ENCODE data around the gene NMD3. TPM values are rescaled to one million over a fixed set of nuclear protein-coding genes. Genes with fewer than 3 reads are reported as not detected.

Gene NMD3
- total RNA-seq, 1 experiment from 2014 or later: 55.6 TPM

- Histone ChIP-seq H4K8ac (replicated peaks; ENCODE audit: insufficient read length, low read depth, low read length) (no peak overlapping the region), H3K23ac (ENCODE audit: insufficient read length, low read depth, low read length) (no peak overlapping the region), H3T11ph (ENCODE audit: low read length) (no peak overlapping the region), H3K27ac (ENCODE audit: insufficient read length, low read depth, low read length) (no peak overlapping the region), H2AK5ac (ENCODE audit: insufficient read length, low read length) (no peak overlapping the region), H4K5ac (ENCODE audit: insufficient read length, low read depth, low read length) (no peak overlapping the region), H2AFZ (ENCODE audit: low read length) (no peak overlapping the region), H2BK12ac (ENCODE audit: insufficient read length, low read depth, low read length) (no peak overlapping the region), H3K4ac (ENCODE audit: low read depth, low read length) (no peak overlapping the region), H3K4me1 (ENCODE audit: insufficient read depth, low read length) (no peaks in the 10 kb centered on the region), H3K79me1 (ENCODE audit: insufficient read depth, low read depth, low read length, poor library complexity, severe bottlenecking) (no peaks in the 10 kb centered on the region), H3K56ac (ENCODE audit: insufficient read length, low read depth, low read length) (no peak overlapping the region), H3K9me3 (ENCODE audit: control insufficient read depth, low read depth, low read length) (peaks cover 18% of the 10 kb centered on the region), H2BK120ac (ENCODE audit: low read depth, low read length, poor library complexity, severe bottlenecking) (no peak overlapping the region), H3K9ac (ENCODE audit: extremely low read depth, insufficient read length, low read length) (no peak overlapping the region), H2BK5ac (ENCODE audit: insufficient read length, low read length) (no peak overlapping the region), H3K14ac (ENCODE audit: insufficient read depth, low read length) (no peak overlapping the region), H4K91ac (ENCODE audit: insufficient read length, low read depth, low read length) (no peak overlapping the region), H3K4me2 (ENCODE audit: insufficient read depth, insufficient read length, low read length) (no peak overlapping the region), H2BK20ac (ENCODE audit: low read depth, low read length, poor library complexity, severe bottlenecking) (no peak overlapping the region), H3K23me2 (ENCODE audit: insufficient read length, low read depth, low read length, poor library complexity, severe bottlenecking) (no peaks in the 10 kb centered on the region), H2BK15ac (ENCODE audit: low read depth, low read length) (no peak overlapping the region), H3K18ac (ENCODE audit: insufficient read length, low read depth, low read length) (no peak overlapping the region), H3K79me2 (ENCODE audit: insufficient read depth, low read length) (no peaks in the 10 kb centered on the region), H3K27me3 (ENCODE audit: insufficient read depth, low read length) (no peaks in the 10 kb centered on the region; the same call in 1 of the 2 replicates), H4K20me1 (ENCODE audit: control insufficient read depth, insufficient read depth, insufficient read length) (no peaks in the 10 kb centered on the region)
- no peak overlapping the region for H3K4me3 Mint-ChIP-seq
- no peak for TF ChIP-seq CTCF (conservative IDR thresholded peaks at IDR 0.05)
- H3K27ac Mint-ChIP-seq: no peak overlapping the region
- no peaks in the 10 kb centered on the region for H3K27me3 Mint-ChIP-seq (ENCODE audit: low read depth)
- no CpG with 5 or more reads among the region's 3 CpGs for WGBS (ENCODE audit: extremely low coverage, insufficient read length, low lambda C conversion rate)
- H3K9me3 Mint-ChIP-seq: peaks cover 24 to 27% of the 10 kb centered on the region in 2 experiments
- H3K4me1 Mint-ChIP-seq: no peaks in the 10 kb centered on the region
- H3K36me3 Mint-ChIP-seq (ENCODE audit: insufficient read depth in 1 of 3, low read depth in 3 of 3): peaks cover 9 to 25% (median 22%) of the 10 kb centered on the region in 3 experiments
- no peak for DNase-seq
Measured at GRCh38 chr3:161296814-161297213, 75.7 kb downstream of the NMD3 start.

Other genes starting within 250 kb of the NMD3 start
- gene B3GALNT1, start 116.0 kb upstream of the NMD3 start, total RNA-seq (2021): 13.2 and 14.7 TPM in 2 replicates
- gene SPTSSB, start 150.2 kb downstream of the NMD3 start, total RNA-seq (2021): 1.4 and 3.5 TPM in 2 replicates